BE2C (cell line): ENCODE data around the gene ARHGAP26.

Experiments used
- DNase-seq: peaks from one replicate; pipeline ENCODE4 v3.0.0-alpha.2; 2020
- H3K27me3 ChIP-seq: fragments of 250-450 bp; sonication (Bioruptor Pico); 2 replicates; pipeline ENCODE4 v1.5.1; 2020; ENCODE audit warnings: mild to moderate bottlenecking
- H3K36me3 ChIP-seq: fragments of 250-450 bp; sonication (Bioruptor Pico); 2 replicates; pipeline ENCODE4 v1.5.1; 2020; ENCODE audit warnings: mild to moderate bottlenecking
- H3K4me1 ChIP-seq: fragments of 250-450 bp; sonication (Bioruptor Pico); 2 replicates; pipeline ENCODE4 v1.5.1; 2020
- H3K4me3 ChIP-seq: 2 replicates; pipeline ENCODE4 v1.5.1; 2011; ENCODE audit warnings: low read depth, low read length
- H3K9me3 ChIP-seq: fragments of 250-450 bp; sonication (Bioruptor Pico); 2 replicates; pipeline ENCODE4 v1.5.1; 2020
- CTCF ChIP-seq: IDR thresholded peaks from 2 replicates; pipeline ENCODE4 v1.5.1; 2012; ENCODE audit warnings: mild to moderate bottlenecking, low read depth, low read length

The ARHGAP26 gene

GRCh38 chr5:142821034-142821732 lies 51.0 kb downstream of the ARHGAP26 start:
- no peak for TF ChIP-seq CTCF
- no peaks in the 10 kb centered on the region for H3K36me3 ChIP-seq
- no peaks in the 10 kb centered on the region for H3K27me3 ChIP-seq
- no peak overlapping the region for H3K4me3 ChIP-seq
- DNase-seq, result no peak
- H3K9me3 ChIP-seq, result no peaks in the 10 kb centered on the region
- H3K4me1 ChIP-seq, result peaks cover 35% of the 10 kb centered on the region

- H3K9me3 ChIP-seq, result no peaks in the 10 kb centered on the region
- DNase-seq, result no peak
These were observed 51.7 kb downstream of the ARHGAP26 start for GRCh38 chr5:142821733-142822487.

GRCh38 chr5:142823126-142823525 lies 52.9 kb downstream of the ARHGAP26 start:
- TF ChIP-seq CTCF, result no peak

More at GRCh38 chr5:142821733-142822487, 51.7 kb downstream of the ARHGAP26 start:
- no peak overlapping the region for H3K4me3 ChIP-seq
- H3K27me3 ChIP-seq, result no peaks in the 10 kb centered on the region
- H3K36me3 ChIP-seq, result no peaks in the 10 kb centered on the region
- H3K4me1 ChIP-seq, result peaks cover 32% of the 10 kb centered on the region
- no peak for TF ChIP-seq CTCF

GRCh38 chr5:142823806-142824205 lies 53.6 kb downstream of the ARHGAP26 start:
- H3K27me3 ChIP-seq, result no peaks in the 10 kb centered on the region
- no peaks in the 10 kb centered on the region for H3K9me3 ChIP-seq
- no peak for TF ChIP-seq CTCF
- no peaks in the 10 kb centered on the region for H3K36me3 ChIP-seq
- no peak overlapping the region for H3K4me3 ChIP-seq
- peaks cover 32% of the 10 kb centered on the region for H3K4me1 ChIP-seq
- DNase-seq, result no peak

More at GRCh38 chr5:142823126-142823525, 52.9 kb downstream of the ARHGAP26 start:
- peaks cover 32% of the 10 kb centered on the region for H3K4me1 ChIP-seq
- no peaks in the 10 kb centered on the region for H3K9me3 ChIP-seq
- no peak for DNase-seq
- H3K27me3 ChIP-seq, result no peaks in the 10 kb centered on the region
- no peak overlapping the region for H3K4me3 ChIP-seq
- H3K36me3 ChIP-seq, result no peaks in the 10 kb centered on the region

GRCh38 chr5:142824391-142824790 lies 54.2 kb downstream of the ARHGAP26 start:
- no peaks in the 10 kb centered on the region for H3K9me3 ChIP-seq
- H3K27me3 ChIP-seq, result no peaks in the 10 kb centered on the region
- DNase-seq, result no peak
- no peaks in the 10 kb centered on the region for H3K36me3 ChIP-seq
- no peak overlapping the region for H3K4me3 ChIP-seq
- H3K4me1 ChIP-seq, result peaks cover 32% of the 10 kb centered on the region
- no peak for TF ChIP-seq CTCF
